Activated CD4-positive, alpha-beta T cell treated with anti-CD3 and anti-CD28 coated beads, Interleukin-2, amount 50 U/mL, for 16 hours (primary cell): ENCODE measurements around the gene ELFN1.

Experiments used
- DNase-seq: peaks from one replicate; pipeline ENCODE4 v3.0.0-alpha.2; 2020

Gene ELFN1

GRCh38 chr7:1643270-1644092 is 26.6 kb upstream of the ELFN1 start:
- no peak for DNase-seq

DNA sequence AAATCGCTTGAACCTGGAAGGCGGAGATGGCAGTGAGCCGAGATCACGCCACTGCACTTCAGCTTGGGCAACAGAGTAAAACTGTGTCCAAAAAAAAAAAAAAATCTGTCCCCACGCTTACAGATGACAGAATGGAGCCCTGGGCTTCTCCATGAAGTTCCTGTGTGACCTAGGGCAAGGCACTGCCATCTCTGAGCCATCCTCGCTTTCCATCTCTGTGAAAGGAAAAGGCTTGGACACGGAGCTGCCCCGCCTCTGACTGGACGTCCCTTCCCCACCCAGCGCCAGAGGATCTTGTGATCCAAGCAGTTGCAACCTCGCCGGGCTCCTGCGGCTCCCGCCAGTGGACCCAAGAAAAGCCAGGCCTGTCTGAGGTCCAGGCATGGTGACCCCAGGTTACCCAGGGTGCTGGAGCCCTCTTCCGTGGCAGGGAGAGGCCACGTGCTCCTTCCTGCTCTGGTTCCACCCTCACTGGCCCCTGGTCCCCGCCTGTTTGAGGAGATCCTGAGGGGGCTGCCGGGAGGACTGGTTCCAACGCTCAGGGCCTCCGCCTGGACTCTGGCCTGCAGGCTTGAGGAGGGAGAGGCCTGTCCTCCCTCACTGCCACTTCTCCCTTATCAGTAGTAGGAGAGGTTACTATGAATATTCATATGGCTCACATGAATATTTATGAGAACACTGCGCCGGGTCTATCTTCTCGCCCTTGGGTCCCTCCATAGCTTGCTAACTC is 25.6 kb upstream of the ELFN1 start:
- DNase-seq, result no peak

DNA sequence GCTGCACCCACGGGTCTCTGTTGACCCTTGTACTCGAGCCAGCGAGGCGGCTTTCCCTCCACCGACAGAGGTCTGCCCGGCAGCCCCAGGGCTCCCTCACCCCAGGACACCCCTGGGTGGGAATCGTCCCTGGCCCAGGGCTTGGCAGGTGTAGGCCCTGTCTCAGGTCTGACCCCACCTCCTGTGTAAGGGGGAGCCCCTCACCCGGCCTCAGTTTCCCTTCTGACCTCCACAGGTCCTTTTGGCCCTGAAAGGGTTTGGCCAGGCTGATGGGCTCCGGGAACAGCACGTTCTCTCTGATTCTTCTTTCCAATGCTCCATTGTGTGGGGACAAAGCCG is 25.0 kb upstream of the ELFN1 start:
- DNase-seq, result no peak

GRCh38 chr7:1645476-1645875 is 24.6 kb upstream of the ELFN1 start:
- no peak for DNase-seq

- no peak for DNase-seq
These were observed 23.7 kb upstream of the ELFN1 start for GRCh38 chr7:1646391-1646790.

DNA sequence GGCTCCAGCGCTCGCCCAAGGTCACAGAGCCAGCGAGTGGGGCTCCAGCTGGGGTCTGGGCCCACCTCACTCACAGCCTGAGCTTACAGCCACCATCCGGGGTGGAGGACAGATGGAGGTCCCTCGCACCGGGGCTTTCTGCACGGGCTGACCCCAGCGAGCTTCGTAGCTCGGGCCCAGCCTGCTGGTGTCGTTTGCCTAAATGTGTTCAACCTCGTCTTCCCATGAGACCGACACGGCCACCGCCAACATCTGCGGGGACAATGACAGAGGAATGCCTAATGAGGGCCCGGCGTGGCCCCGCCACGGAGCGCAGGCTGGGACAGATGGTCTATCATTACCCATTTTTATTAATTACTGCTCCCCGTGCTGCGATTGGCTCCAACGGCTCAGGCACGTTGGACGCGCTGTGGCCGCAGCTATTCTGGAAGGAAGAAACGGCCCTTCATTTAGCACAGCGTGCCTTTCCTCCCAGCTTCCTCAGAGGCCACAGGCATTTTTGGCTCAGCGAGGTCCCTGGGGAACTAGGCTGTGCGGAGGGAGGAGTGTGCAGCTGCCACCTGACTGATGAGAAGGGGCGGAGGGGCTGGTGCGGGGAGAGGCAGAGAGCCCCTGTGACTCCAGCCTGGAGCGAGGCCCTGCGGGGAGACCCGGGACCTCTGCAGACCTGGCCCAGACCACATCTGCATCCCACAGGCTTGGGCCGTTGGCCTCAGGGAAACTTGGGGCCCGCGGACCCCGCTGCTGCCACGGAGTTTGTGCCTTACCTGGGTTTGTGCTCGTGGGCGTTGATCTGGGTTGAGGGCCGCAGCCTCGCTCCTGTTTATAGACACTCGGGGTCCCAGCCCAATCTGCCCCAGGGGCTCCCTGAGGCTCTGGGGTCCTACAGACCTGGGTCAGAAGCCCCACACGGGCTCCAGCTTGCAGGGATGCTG is 22.9 kb upstream of the ELFN1 start:
- DNase-seq, result no peak

DNA sequence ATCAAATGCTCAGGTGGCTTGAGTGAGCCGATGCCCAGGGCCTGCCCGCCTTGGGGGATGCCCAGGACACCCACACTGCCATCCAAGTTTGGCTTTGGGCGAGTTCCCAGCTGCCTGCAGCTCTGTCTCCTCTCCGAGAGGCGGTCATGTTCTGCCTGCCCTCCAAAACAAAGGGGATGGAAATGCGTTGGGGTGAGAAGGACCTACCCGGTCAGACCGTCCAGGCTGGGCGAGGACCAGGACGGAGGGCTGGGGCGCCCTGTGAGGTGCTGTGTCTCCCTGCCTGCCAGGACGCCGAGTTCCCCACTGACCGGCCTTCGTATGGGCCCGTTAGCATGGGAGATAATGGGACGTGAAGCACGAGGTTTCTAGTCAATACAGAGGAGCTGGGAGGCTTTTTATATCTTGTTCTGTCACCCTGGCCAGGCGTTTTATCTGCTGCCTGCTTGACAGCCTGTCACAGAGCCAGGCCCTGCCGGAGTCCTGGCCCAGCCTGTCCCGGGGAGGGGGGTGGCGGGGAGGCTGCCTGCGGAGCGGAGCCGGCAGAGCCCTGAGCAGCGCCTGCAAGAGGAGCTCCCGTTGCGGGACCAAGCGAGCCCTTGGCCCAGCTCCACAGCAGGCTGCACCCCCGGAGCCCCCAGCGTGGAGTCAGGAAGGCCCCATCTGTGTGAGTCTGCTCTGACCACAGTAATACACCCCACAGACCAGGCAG is 22.0 kb upstream of the ELFN1 start:
- DNase-seq, result no peak

DNA sequence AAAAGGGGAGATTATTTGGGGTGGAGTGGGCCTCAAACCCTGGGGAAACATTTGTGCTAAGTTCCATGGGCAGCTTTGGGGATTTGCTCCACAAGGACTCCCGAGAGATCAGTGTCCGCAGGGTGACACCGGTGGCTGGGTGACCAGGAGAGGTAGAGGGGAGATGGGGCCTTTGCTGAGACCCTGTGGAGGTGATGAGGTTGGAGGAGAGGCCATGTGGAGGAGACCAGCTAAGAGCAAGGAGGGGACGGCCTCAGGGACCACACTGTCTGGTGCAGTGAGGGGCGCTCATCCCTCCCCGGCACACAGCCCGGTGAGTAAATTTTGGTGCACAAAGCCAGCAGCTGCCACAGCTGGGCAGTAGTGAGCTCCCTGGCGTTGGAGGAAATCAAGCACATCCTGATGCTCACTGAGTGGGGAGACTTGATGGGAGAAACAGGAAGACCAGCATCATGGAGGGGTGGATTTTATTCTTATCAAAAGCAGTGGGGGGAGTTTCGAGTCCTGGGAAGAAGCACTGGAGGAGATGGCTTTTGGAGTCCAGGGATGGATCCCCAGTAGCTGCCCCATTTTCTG is 20.2 kb upstream of the ELFN1 start:
- no peak for DNase-seq

GRCh38 chr7:1650363-1651030 is 19.6 kb upstream of the ELFN1 start:
- no peak for DNase-seq

DNA sequence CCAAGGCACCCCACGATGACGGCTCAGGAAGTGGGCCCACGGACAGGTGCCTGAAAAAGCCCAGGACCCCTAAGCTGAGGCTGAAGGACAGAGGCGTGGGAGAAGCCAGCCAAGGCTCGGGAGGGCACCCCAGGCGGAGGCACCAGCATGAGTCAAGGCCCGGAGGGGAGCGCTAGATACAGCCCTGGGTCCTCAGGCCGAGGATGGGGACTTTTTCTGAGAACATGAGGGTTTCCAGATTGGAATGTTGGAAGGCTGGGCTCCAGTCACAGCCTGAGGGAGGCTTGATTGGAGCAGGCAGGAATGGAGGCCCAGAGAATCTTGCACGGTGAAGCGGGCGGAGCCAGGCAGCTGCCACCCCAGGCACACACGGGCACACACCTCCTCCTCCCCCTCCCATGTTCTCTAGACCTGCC is 19.0 kb upstream of the ELFN1 start:
- no peak for DNase-seq

DNA sequence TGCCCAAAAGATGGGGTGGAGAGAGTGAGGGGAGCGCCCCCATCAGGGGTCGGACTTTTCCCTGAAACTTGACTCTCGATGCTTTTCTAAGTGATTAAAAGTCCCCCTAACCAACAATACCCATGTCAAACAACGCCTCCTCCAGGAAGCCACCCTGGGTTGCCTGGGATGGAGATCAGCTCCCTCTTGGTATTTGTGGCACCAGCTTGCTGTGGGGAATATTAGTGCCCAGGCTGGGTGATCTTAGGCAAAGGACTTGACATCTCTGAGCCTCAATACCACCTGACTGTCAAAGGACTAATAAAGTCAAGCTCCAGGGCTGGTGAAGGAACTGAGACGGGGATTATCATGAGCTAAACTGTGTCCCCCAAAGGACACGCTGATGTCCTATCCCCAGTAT is 18.2 kb upstream of the ELFN1 start:
- no peak for DNase-seq

- no peak for DNase-seq
These were observed 16.6 kb upstream of the ELFN1 start for GRCh38 chr7:1653500-1653899.

DNA sequence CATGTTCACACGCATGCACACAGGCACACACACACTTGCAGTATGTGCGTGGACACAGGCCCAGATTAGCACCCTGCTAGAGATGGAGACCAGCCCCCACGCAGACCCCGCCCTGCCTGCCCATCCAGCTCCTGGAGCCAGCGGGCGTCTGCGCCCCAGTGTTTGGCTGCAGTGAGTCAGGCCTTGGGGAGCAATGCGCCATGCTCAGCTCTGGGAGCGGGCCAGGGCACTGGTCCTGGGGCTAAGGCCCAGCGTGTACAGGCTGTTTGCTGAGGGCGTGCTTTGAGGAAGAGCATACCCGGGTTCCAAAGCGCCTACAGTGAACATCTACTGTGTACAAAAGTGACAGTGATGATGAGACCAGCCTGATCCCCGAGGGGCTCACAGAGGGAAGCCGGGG is 16.0 kb upstream of the ELFN1 start:
- DNase-seq, result no peak

DNA sequence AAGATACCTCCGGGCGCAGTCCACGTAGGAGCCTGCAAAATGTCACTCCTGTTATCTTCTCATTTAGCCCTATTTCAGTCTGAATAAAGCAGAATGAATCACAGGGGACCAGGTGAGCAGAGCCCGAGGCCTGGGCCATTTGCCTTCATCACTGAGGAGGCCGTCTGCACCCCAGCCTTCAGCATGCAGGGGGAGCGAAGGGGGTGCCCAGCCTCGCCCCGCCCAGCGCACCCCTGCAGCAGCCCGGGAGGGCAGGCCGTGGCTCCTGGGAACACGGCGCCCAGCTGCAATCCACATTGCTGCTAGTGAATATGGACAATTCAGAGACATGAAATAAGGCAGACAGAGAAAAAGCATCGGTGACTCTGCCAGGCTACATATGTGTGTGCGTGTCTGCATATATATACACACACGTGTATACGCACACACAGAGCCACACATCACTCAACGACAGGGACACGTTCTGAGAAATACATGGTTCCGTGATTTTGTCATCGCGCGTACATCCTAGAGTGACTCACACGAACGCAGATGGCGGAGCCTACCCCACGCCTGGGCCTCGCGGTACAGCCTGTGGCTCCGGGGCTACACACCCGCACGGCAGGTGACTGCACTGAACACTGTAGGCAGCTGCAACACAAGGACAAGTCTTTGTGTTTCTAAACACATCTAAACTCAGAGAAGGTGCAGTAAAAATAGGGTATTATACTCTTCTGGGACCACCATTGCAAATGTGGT is 15.2 kb upstream of the ELFN1 start:
- no peak for DNase-seq

DNA sequence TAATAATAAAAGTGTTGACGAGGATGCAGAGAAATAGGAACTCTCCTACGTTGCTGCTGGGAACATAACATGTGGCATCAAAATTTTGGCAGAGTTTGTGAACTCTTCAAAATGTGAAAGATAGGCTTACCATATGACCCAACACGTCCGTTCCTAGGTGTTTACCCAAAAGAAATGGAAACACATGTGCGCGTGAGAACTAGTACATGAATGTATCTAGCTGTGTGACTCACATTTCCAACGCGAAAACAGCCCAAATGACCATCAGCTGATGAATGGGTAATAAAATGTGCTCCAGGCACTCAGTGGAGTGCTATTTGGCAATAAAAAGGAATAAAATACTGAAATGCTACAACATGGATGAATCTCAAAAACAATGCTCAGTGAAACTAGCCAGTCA is 10.4 kb upstream of the ELFN1 start:
- no peak for DNase-seq

DNA sequence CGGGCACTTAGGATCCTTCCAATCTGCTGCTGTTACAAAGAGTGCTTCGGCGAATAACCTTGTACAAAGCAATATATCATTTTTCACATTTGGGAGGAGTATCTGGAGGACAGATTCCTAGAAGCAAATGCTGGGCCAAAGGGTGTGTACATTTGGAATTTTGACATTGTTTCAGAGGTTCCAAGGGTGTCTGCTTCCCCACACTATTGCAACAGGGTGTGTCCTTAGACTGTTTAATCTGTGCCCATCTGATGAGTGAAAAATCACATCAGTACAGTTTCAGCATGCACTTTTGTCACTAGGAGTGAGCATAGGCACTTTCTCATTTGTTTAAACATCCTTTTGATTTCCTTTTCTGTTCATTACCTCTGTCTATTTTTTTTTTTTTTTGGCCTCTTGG is 8.6 kb upstream of the ELFN1 start:
- no peak for DNase-seq

DNA sequence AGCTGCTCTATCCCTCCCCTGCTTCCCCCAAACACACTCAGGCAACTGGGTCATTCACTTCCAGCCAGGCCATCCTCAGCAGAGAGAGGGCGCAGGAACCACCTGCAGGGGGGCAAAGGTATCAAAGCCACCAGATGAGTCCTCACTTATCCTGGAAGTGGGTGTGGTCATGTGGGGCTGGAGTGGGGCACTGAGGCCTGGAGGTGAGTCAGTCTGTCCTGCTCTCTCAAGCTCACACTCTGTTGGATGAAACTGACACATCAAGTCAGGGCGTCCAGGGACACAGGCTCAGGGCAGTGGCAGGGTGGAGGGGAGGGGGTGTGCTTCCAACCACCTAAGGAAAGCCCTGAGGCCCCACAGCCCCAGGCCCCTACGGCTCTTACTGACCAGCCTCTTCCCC is 8.0 kb upstream of the ELFN1 start:
- DNase-seq, result no peak

DNA sequence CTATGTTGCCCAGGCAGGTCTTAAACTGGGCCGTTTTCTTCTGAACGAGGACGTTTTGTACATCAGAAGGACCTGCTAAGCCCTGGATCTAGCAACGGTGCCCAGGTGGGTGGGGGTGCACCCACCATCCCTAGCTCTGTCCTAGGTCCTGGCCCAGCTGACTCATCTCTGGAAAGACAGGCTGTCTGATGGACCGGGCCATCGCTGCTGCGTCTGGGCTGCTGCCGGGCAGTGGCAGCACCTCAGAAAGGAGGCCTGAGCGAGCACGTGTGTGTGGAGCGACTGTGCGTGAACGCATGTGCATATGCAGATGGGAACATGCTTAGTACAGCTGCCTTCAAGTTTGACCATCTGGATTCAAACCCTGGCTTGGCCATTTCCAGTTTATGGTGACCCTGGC is 7.3 kb upstream of the ELFN1 start:
- no peak for DNase-seq

DNA sequence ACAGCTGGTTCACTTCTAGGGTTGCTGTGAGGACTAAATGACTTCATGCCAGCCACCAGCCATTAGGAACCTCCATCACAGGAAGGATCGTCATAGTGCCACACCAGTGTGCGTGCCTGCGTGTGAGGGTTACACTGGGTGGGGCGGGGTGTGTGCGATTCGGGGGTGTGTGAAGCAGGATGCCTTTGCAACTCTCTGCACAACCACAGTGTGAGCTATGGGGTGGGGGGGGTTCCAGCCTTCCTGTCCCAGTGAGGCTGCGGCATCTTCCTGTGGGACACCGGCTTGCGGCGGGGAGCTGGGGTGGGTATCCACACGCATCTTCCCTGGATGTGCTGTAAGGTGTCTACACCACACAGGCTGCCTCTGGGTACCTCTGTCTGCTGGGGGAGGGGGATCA is 6.9 kb upstream of the ELFN1 start:
- DNase-seq, result no peak

- DNase-seq, result no peak
These were observed 6.0 kb upstream of the ELFN1 start for GRCh38 chr7:1663857-1664651.
